Measurements from ENCODE around the gene PRKCG.

PRKCG gene

DNA sequence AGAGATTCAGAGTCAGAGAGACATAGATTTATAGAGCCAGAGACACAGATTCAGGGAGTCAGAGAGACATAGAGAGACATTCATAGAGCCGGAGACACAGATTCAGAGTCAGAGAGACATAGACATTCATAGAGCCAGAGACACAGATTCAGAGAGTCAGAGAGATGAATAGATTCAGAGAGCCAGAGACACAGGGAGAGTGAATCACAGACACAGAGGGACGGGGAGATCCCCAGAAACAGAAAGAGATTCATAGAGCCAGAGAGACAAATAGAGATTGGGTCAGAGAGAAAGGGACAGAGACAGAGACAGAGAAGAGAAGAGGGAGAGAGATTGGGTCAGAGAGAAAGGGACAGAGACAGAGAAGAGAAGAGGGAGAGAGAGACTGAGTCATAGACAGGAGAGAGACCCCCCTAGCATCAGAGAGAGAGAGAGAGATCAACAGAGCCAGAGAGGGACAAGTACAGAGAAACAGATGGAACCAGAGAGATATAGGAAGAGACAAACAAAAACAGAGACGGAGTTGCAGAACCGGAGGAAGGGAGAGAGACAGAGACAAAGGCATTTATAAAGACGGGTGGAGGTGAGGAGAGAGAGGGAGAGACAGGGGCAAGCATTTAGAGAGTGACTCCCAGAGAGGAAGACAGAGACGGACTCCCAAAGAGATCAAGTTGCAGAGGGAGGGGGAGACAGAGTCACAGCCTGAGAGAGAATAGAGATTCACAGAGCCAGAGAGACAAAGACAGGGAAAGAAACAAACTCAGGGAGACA, 1.1 kb upstream of the PRKCG start:
- no peak overlapping the region for H3K27ac ChIP-seq
- TF ChIP-seq, protein P1, sequence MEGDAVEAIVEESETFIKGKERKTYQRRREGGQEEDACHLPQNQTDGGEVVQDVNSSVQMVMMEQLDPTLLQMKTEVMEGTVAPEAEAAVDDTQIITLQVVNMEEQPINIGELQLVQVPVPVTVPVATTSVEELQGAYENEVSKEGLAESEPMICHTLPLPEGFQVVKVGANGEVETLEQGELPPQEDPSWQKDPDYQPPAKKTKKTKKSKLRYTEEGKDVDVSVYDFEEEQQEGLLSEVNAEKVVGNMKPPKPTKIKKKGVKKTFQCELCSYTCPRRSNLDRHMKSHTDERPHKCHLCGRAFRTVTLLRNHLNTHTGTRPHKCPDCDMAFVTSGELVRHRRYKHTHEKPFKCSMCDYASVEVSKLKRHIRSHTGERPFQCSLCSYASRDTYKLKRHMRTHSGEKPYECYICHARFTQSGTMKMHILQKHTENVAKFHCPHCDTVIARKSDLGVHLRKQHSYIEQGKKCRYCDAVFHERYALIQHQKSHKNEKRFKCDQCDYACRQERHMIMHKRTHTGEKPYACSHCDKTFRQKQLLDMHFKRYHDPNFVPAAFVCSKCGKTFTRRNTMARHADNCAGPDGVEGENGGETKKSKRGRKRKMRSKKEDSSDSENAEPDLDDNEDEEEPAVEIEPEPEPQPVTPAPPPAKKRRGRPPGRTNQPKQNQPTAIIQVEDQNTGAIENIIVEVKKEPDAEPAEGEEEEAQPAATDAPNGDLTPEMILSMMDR (conservative IDR thresholded peaks at IDR 0.05) = no peak
- TF ChIP-seq ZFX (IDR thresholded peaks at IDR 0.05) = no peak

DNA sequence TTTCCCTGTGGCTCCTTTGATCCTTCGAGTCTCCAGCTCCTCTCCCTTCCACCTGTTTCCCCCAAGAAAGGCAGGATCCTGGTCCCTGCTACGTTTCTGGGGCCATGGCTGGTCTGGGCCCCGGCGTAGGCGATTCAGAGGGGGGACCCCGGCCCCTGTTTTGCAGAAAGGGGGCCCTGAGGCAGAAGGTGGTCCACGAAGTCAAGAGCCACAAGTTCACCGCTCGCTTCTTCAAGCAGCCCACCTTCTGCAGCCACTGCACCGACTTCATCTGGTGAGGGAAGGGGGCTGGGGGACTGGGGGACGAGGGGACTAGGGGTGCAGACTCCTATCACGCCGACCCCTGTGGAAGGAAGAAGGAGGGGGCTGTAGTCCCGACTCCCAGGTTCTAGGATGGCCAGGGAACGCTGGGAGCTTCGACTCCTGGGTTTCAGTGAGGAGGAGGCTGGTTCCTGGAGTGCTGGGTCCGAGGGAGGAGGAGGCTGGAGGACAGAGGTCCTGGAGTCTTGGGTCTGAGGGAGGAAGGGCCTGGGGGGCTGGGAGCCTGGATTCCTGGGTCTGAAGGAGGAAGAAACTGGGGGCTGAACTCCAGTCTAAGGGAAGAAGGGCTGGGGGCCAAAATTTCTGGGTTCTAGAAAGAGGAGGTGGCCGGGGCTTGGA, 524 bp downstream of the PRKCG start:
- no peak overlapping the region for H3K27ac ChIP-seq
- TF ChIP-seq, protein P1 (conservative IDR thresholded peaks at IDR 0.05) = no peak
- TF ChIP-seq ZFX (IDR thresholded peaks at IDR 0.05) = no peak

DNA sequence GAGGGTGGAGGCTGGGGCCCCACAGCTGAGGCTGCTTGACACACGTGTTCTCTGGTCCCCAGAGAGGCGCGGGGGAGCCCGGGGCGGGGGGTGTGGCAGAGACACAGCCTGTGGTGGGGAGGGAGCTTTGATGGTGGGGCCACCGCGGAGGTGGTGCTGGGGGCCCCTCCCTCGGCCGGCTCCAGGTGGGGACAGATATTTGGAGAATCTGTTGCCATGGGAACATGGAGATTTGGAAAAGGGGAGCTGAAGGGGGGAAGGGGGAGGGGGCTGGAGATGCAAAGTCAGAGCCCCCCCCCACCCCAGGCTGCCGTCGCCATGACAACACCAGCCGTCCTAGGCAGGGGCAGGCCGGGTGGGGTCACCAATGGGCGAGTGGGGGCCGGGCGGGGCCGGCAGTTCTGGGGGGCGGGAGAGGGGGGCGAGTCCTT, 1.2 kb downstream of the PRKCG start:
- TF ChIP-seq ZFX (IDR thresholded peaks at IDR 0.05) = no peak
- TF ChIP-seq, protein P1 (conservative IDR thresholded peaks at IDR 0.05) = no peak
- no peak overlapping the region for H3K27ac ChIP-seq

DNA sequence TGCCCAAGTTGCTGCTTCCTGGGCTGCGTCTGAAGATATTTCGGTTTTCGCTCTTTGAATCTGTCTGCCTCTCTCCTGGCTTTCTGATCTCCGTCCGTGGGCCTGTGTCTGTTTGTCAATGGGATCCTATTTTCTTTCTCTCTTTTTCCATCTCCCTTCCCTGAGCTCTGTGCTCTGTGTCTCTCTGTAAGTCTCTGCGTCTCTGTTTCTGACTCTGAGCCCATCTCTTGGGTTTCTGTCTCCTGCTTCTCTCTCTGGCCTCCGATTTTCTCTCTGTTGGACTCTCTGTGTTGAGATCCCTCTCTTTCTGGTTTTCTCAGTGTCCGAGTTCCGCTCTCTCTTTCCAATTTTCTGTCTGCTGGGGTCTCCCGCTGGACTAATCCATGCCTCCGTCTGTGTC, 1.7 kb downstream of the PRKCG start:
- no peak overlapping the region for H3K27ac ChIP-seq
- TF ChIP-seq ZFX (IDR thresholded peaks at IDR 0.05) = no peak
- TF ChIP-seq, protein P1 (conservative IDR thresholded peaks at IDR 0.05) = no peak

DNA sequence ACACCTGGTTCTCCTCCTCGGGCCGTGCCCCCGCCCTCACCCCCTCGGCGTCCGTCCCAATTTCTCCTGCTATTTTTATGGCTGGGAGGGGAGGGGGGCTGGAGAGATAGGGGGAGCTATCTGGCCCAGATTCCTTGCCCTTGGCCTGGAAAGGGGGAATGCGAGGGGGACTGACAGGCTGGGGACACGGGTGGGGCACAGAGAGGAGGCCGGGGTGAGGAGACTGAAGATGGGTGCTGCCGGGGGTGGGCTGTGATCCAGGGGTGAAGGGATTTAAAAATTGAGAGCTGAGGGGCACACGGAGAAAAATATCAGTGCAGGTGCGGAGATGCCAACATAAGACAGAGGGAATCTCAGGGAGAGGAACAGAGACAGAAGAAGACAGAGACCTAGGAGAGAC, 2.3 kb downstream of the PRKCG start:
- H3K27ac ChIP-seq = no peak overlapping the region
- no peak for TF ChIP-seq ZFX (IDR thresholded peaks at IDR 0.05)
- TF ChIP-seq, protein P1 (conservative IDR thresholded peaks at IDR 0.05) = no peak

DNA sequence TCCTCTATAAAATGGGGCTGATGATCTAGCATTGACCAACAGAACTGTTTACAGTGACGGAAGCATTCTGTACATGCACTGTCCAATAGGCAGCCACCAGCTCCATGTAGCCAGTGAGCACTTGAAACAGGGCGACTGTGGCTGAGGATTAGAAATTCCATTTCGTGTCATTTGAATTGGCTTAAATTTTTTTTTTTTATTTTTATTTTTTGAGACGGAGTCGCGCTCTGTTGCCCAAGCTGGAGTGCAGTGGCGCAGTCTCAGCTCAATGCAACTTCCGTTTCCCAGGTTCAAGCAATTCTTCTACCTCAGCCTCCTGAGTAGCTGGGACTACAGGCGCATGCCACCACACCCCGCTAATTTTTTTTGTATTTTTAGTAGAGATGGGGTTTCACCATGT, 3.0 kb downstream of the PRKCG start:
- no peak overlapping the region for H3K27ac ChIP-seq
- TF ChIP-seq, protein P1 (conservative IDR thresholded peaks at IDR 0.05) = no peak
- no peak for TF ChIP-seq ZFX (IDR thresholded peaks at IDR 0.05)

DNA sequence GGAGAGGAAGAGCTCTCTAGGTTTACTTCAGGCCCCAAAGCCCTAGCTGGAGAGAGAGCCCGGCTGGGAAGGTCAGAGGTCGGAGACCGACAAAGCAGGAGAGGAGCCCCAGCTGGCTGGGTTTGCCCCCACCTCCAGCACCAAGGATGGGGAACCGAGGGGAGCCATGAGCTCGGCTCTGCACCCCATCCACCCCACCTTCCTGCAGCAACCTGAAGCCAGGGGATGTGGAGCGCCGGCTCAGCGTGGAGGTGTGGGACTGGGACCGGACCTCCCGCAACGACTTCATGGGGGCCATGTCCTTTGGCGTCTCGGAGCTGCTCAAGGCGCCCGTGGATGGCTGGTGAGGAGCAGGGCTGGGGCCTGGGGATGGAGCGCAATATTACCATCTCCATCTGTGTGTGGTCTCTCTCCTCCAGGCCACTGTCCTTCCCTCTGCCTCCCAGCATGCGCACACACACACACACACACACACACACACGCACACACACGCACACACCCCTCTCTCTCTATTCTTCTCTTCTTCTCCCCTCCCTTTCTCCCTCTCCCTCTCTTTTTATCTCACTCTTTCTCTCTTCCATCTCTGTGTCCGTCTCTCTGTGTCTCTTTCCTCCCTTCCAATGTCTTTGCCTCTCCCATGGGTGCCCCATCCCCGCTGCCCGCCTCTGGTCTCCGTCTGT, 10.4 kb downstream of the PRKCG start:
- no peak overlapping the region for H3K27ac ChIP-seq
- TF ChIP-seq, protein P1 (conservative IDR thresholded peaks at IDR 0.05) = no peak
- TF ChIP-seq ZFX (IDR thresholded peaks at IDR 0.05) = no peak
